ENCODE measurements around the gene LRAT.

- TF ChIP-seq CTCF (IDR thresholded peaks at IDR 0.05; ENCODE audit: low read length) (no peak), EZH2 (IDR thresholded peaks at IDR 0.05; ENCODE audit: borderline replicate concordance, low read length) (no peak)
These were observed 23.1 kb upstream of the LRAT start for GRCh38 chr4:154720618-154721267.

All from OCI-LY1 (cell line).